ENCODE data around the gene TPP1.

TPP1 gene

DNA sequence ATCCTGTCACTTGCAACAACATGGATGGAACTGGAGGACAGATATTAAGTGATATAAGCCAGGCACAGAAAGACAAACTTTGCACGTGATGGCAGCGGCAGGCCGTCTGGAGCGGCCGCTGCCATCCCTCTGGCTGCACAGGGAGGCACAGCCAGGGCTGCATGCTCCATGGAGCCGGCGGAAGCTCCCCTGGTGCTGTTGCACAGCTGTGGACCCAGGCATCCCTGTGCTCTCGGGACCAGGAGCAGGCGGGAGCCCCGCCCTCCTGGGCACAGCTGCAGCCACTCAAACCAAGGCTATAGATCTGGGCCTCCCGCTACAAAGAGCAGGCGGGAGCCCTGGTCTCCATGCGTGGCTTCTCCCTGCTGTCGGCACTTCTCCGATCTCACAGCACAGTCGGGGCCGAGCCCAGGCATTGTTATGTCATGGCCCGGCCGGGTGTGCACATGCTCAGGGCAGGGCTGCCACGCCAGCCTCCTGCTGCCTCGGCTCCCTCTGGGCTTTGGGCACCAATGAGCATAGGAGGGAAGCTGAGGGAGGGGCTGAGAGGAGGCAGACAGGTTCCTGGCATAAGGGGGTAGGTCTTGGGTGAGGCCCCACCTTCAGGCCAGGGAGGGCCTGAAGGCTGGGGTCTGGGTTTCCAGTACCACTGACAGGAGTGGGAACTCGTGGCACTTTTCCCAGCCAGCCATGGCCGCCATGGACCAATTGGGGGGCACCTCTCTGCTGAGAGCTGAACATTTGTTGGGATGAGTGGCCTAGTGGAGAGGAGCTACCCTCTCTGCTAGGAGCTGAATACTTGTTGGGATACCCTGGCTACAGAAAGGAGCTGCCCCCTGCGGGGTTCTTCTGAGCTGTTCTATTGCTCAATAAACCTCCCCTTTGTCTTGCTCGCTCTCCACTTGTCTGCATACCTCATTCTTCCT, 32.5 kb downstream of the TPP1 start:
- peak; percentile 70 for DNase-seq

- no peak for DNase-seq
Observed at GRCh38 chr11:6584528-6584927, 34.7 kb downstream of the TPP1 start.

DNA sequence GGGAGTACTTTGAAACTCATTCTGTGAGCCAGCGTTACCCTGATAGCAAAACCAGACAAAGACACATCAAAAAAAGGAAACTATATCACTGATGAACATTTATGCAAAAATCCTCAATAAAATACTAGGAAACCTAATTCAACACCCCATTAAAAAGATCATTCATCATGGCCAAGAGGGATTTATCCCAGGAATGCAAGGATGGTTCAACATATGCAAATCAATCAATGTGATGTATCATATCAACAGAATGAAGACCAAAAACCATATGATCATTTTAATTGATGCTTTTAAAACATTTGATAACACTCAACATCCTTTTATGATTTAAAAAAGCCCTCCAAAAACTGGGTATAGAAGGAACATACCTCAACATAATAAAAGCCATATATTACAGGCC, 35.6 kb downstream of the TPP1 start:
- DNase-seq: no peak

- DNase-seq: no peak
Observed at GRCh38 chr11:6579681-6580080, 39.5 kb downstream of the TPP1 start.

DNA sequence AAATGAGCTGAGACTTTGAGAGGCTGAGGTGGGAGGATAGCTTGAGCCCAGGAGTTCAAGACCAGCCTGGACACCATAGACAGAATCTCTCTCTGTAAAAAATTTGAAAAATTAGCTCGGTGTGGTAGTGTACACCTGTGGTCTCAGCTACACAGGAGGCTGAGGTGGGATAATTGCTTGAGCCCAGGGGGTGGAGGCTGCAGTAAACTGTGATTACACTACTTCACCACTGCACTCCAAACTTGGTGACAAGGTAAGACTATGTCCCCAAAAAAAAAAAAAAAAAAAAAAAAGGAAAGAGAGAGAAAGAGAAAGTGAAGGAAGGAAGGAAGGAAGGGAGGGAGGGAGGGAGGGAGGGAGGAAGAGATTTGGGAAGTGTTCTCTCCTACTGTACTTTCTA, 41.1 kb downstream of the TPP1 start:
- no peak for DNase-seq

DNA sequence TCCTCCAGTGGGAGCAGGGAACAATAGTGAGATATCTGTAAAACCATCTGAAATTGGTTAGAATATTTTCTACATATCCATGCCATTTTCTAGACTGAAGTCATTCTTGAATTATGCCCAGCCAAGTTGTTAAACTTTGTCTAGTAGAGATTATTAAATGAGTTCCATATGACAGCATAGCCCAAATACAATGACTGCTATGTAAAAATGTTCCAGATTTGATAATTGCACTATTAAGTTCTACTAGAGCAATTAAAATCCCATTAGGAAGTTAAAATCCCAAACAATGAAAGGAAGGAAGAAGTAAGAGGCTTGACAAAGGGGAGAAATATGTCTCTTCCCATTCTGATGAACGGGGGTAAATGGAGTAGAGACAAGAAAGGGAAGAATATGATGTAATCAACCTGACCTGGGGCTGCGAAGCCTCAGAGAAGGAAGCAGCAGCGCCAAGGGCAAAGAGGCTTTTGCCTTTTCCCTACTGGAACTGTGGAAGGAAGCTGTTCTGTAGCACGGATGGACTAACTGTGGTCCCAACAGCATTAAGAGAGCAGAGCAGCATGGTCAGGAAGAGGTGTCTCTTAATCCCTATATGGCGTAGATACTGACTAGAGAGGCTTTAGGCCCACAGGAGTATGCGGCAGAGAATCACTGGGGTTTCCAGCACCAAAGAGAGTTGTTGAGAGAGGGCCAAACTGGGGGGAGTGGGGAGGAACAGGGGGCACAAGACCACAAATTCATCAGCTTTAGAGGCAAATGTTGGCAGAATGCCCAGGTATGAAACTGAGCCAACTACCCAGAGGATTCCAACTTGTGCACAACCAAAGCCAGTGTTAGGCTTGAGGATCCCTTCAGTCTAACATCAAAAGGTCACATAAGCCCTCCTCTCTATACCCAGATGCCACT, 42.5 kb downstream of the TPP1 start:
- no peak for DNase-seq

DNA sequence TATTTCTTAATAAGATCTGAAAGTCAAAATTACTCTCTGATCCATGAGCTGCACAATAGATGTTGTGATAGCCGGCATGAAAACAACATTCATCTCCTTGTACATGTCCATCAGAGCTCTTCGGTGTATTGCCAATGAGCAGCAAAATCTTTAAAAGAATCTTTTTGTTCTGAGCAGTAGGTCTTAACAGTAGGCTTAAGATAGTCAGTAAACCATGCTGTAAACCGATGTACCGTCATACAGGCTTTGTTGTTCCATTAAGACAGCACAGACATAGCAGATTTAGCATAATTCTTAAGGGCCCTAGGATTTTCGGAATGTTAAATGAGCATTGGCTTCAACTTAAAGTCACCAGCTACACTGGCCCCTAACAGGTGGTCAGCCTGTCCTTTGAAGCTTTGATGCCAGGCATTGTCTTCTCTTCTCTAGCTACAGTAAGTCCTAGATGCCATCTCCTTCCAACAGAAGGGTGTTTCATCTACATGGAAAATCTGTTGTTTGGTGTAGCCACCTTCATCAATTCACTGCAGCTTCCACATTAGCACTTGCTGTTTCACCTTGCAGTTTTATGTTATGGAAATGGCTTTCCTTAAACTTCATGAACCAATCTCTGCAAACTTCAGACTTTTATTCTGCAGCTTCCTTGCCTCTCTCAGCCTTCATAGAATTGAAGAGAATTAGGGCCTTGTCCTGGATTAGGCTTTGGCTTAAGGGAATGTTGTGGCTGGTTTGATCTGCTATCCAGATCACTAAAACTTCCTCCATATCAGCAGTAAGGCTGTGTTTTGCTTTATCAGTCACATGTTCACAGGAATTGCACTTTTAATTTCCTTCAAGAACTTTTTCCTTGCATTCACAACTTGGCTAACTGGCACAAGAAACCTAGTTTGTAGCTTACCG, 44.2 kb downstream of the TPP1 start:
- no peak for DNase-seq

- DNase-seq: no peak
Observed at GRCh38 chr11:6572215-6572614, 47.0 kb downstream of the TPP1 start.

- DNase-seq: no peak
Observed at GRCh38 chr11:6571434-6572008, 47.7 kb downstream of the TPP1 start.

DNA sequence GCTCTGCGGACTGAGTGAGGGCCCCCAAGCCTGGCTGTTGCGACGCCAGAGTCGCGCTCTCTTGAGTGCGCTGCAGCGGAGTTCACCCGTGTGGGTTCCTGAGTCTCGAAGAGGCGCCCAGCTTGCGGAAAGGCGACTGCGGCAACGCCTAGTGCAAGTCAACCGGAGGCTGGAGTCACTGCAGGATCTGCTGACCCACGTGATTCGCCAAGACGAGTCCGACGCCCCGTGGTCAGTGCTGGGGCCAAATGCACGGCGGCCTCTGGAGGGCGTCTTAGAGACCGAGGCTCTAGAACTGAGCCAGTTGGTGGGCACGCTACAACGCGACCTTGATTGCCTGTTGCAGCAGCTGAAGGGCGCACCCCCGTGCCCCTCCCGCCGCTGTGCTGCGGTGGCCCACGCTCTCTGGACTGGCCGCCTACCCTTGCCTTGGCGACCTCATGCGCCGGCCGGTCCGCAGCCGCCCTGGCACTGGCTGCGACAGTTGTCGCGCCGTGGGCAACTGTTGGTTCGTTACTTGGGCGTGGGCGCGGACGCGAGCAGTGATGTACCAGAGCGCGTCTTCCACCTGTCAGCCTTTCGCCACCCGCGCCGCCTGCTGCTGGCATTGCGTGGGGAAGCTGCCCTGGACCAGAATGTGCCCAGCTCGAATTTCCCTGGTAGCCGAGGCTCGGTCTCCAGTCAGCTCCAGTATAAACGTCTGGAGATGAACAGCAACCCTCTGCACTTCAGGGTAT, 48.4 kb downstream of the TPP1 start:
- DNase-seq: no peak

GRCh38 chr11:6569706-6570105, 49.5 kb downstream of the TPP1 start:
- no peak for DNase-seq

- DNase-seq: peak; percentile 3
Observed at GRCh38 chr11:6568191-6568918, 50.9 kb downstream of the TPP1 start.

DNA sequence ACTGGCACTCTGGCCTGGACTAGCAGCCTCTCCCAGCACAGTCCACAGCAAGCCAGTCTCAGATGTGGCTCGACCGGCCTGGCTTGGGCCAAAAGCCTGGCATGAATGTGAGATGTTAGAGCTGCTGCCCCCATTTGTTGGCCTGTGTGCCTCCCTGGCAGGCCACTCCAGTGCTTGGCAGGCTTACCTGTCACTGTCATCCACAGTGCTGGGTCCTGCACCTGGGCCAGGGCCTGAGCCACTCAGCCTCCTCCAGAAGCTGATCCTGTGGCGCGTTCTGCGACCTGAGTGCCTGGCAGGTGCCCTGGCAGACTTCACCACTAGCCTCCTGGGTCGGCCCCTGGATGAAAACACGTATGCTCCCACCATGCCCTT, 51.9 kb downstream of the TPP1 start:
- no peak for DNase-seq

DNA sequence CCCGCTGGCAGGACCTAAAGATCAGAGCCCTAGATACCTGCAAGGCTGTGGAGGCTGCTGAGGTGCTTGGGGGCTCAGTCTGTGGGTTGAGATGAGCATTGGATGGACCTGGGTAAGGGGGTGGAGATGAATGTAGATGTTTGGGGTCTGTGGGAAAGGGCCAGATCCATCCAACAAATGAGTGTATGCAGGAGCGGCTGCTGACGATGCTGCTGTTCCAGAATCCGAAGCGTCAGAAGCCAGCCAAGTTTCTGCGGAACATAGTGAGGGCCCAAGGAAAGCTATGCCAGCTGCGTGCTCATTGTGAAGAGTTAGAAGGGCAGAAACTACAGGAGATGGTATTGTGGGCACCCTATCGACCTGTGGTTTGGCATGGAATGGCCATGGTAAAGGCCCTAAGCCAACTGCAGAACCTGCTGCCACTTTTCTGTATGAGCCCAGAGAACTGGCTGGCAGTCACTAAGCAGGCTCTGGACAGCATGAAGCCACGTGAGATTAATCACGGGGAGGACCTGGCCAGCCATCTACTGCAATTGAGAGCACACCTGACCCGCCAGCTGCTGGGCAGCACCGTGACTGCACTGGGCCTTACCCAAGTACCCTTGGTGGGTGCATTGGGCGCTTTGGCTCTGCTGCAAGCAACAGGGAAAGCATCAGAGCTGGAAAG, 52.4 kb downstream of the TPP1 start:
- DNase-seq: no peak

- no peak for DNase-seq
Observed at GRCh38 chr11:6565988-6566703, 53.1 kb downstream of the TPP1 start.

DNA sequence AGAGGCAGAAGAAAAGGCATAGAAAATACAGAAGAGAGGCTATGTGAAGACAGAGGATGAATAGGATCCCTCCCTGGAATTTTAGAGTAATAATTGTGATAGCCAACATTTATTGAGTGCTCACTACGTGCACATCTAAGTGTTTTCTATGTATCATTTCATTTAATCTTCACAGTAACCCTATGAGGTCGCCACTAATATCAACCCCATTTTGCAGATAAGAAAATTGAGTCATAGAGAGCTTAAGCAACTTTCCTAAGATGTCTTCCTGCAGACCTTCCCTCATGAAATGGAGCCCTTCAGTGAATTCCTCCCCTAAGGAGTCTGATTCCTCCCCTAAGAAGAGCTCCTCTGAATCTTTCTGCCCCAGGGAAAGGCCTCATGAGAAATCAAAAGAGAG, 53.9 kb downstream of the TPP1 start:
- no peak for DNase-seq

- DNase-seq: no peak
Observed at GRCh38 chr11:6563667-6564066, 55.6 kb downstream of the TPP1 start.

- DNase-seq: no peak
Observed at GRCh38 chr11:6563121-6563619, 56.1 kb downstream of the TPP1 start.
